Amygdala (tissue), 56 donors: ENCODE results near the gene SRRM2.

Source experiments
- DNase-seq, 56 donors: peaks; one replicate each; lab custom pipeline; 2025; lab: John Stamatoyannopoulos, UW

Gene SRRM2

DNA sequence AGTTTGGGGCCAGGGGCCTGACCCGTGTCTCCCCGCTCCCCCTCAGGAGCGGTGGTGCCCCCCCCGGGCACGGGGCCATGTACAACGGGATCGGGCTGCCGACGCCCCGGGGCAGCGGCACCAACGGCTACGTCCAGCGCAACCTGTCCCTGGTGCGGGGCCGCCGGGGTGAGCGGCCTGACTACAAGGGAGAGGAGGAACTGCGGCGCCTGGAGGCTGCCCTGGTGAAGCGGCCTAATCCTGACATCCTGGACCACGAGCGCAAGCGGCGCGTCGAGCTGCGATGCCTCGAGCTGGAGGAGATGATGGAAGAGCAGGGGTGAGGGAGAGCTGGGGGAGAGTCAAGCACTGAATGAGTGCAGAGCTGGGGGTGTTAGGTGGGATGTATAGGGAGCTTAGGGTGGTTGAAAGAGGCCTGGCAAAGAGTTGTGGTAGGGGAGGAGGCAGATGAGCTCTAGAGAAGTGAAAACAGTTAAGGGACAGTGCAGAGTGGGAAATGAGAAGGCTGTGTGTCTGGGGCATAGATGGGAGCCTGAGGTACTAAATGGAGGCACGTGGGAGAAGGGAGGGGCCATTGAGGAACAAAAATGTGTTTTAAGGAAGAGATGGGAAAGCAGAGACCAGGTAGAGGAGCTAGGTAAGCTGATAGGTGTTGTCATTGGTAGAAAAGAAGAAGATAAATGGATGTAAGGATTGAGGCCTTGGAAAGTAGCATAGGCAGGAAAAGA is 4.0 kb downstream of the SRRM2 start:
- DNase-seq, result no peak

DNA sequence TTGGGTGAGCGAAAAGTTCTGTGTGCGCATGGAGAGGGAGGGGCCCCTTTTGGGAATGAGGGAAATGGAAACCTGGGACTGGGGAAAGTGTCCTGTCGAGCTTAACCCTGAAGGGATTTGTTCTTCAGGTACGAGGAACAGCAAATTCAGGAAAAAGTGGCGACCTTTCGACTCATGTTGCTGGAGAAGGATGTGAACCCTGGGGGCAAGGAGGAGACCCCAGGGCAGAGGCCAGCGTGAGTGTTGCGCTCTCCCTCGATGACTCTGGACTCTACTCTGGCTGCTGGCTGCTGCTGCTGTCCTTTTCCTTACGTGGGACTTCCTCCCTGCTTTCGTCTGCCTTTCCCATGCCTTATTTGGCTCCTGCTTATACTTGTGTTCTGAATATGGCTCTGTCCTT is 4.9 kb downstream of the SRRM2 start:
- no peak for DNase-seq

DNA sequence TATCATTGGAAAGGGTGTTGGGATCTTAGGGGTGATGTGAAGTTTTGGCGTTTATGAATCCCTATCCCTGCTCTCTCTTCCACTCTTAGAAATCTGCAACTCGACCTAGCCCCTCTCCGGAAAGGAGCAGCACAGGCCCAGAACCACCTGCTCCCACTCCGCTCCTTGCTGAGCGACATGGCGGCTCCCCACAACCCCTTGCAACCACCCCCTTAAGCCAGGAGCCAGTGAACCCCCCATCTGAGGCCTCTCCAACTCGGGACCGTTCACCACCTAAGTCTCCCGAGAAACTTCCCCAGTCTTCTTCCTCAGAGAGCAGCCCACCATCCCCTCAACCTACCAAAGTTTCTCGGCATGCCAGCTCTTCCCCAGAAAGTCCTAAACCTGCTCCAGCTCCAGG is 9.0 kb downstream of the SRRM2 start:
- no peak for DNase-seq

DNA sequence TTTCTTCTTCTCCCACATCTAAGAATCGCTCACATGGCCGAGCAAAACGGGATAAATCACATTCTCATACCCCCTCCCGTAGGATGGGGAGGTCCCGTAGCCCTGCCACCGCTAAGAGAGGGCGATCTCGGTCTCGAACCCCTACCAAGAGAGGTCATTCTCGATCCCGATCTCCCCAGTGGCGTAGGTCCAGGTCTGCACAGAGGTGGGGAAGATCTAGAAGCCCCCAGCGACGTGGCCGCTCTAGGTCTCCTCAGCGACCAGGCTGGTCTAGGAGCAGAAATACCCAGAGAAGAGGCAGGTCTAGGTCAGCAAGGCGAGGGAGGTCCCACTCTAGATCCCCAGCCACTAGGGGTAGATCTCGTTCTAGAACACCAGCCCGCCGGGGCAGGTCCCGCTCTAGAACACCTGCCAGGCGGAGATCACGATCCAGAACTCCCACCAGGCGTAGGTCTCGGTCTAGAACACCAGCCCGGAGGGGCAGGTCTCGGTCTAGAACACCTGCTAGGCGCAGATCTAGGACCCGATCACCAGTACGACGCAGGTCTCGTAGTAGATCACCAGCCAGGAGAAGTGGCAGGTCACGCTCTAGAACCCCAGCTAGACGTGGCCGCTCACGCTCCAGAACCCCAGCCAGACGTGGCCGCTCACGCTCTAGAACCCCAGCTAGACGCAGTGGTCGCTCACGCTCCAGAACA is 9.6 kb downstream of the SRRM2 start:
- DNase-seq, result no peak

DNA sequence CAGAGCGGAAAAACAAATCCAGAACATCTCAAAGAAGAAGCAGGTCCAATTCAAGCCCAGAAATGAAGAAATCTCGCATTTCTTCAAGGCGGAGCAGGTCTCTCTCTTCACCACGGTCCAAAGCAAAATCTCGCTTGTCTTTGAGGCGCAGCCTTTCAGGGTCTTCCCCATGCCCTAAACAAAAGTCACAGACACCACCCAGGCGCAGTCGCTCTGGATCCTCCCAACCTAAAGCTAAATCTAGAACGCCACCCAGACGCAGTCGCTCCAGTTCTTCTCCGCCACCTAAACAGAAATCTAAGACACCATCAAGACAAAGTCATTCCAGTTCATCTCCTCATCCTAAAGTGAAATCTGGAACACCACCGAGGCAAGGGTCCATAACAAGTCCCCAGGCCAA is 10.3 kb downstream of the SRRM2 start:
- no peak for DNase-seq

DNA sequence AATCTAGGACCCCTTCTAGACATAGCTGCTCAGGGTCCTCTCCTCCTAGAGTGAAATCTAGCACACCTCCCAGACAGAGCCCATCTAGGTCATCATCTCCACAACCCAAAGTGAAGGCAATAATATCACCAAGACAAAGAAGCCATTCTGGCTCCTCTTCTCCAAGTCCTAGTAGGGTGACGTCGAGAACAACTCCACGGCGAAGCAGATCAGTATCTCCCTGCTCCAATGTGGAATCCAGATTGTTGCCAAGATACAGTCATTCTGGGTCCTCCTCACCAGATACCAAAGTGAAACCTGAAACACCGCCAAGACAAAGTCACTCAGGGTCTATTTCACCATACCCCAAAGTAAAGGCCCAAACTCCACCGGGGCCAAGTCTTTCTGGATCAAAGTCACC is 10.7 kb downstream of the SRRM2 start:
- no peak for DNase-seq

DNA sequence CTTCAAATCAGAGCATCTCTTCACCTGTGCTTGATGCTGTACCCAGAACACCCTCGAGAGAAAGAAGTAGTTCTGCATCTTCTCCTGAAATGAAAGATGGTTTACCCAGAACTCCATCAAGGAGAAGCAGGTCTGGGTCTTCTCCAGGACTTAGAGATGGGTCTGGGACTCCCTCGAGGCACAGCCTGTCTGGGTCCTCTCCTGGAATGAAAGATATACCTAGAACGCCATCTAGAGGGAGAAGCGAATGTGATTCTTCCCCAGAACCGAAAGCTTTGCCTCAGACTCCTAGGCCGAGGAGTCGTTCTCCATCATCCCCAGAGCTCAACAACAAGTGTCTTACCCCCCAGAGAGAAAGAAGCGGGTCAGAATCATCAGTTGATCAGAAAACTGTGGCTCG is 12.3 kb downstream of the SRRM2 start:
- DNase-seq, result no peak

DNA sequence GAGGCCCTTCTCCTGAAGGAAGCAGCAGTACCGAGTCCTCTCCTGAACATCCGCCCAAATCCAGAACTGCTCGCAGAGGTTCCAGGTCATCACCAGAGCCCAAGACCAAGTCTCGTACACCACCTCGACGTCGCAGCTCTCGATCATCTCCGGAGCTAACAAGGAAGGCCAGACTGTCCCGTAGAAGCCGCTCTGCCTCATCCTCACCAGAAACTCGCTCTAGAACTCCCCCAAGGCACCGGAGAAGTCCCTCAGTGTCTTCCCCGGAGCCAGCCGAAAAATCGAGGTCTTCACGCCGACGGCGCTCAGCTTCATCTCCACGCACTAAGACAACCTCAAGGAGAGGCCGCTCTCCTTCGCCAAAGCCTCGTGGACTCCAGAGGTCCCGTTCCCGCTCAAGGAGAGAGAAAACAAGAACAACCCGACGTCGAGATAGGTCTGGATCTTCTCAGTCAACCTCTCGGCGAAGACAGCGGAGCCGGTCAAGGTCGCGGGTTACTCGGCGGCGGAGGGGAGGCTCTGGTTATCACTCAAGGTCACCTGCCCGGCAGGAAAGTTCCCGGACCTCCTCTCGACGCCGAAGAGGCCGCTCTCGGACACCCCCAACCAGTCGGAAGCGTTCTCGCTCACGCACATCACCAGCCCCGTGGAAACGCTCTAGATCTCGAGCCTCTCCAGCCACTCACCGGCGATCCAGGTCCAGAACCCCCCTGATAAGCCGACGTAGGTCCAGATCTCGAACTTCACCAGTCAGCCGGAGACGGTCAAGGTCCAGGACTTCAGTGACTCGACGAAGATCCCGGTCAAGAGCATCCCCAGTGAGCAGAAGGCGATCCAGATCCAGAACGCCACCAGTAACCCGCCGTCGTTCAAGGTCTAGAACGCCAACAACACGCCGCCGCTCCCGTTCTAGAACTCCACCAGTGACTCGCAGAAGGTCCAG is 13.3 kb downstream of the SRRM2 start:
- no peak for DNase-seq

DNA sequence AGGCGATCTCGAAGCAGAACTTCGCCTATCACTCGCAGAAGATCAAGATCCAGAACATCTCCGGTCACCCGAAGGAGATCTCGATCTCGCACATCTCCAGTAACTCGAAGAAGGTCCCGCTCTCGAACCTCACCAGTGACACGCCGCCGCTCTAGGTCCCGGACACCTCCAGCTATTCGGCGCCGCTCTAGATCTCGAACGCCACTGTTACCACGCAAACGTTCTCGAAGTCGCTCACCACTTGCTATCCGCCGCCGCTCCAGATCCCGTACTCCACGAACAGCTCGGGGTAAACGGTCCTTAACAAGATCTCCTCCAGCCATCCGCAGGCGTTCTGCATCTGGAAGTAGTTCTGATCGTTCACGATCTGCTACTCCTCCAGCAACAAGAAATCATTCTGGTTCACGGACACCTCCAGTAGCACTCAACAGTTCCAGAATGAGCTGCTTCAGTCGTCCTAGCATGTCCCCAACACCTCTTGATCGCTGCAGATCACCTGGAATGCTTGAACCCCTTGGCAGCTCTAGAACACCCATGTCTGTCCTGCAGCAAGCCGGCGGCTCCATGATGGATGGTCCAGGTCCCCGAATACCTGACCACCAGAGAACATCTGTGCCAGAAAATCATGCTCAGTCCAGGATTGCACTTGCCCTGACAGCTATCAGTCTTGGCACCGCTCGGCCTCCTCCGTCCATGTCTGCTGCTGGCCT is 14.1 kb downstream of the SRRM2 start:
- DNase-seq, result no peak

DNA sequence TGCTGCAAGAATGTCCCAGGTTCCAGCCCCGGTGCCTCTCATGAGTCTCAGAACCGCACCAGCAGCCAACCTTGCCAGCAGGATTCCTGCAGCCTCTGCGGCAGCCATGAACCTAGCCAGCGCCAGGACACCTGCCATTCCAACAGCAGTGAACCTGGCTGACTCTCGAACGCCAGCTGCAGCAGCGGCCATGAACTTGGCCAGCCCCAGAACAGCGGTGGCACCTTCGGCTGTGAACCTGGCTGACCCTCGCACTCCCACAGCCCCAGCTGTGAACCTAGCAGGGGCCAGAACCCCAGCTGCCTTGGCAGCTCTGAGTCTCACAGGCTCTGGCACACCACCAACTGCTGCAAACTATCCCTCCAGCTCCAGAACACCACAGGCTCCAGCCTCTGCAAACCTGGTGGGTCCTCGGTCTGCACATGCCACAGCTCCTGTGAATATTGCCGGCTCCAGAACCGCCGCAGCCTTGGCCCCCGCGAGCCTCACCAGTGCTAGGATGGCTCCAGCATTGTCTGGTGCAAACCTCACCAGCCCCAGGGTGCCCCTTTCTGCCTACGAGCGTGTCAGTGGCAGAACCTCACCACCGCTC is 14.8 kb downstream of the SRRM2 start:
- DNase-seq, result no peak

DNA sequence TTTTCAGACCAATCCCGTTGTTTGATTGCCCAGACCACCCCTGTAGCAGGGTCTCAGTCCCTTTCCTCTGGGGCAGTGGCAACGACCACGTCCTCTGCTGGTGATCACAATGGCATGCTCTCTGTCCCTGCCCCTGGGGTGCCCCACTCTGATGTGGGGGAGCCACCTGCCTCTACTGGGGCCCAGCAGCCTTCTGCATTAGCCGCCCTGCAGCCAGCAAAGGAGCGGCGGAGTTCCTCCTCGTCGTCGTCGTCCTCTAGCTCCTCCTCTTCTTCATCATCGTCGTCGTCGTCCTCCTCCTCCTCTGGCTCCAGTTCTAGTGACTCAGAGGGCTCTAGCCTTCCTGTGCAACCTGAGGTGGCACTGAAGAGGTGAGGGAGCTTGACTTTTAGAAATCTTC is 15.5 kb downstream of the SRRM2 start:
- no peak for DNase-seq

DNA sequence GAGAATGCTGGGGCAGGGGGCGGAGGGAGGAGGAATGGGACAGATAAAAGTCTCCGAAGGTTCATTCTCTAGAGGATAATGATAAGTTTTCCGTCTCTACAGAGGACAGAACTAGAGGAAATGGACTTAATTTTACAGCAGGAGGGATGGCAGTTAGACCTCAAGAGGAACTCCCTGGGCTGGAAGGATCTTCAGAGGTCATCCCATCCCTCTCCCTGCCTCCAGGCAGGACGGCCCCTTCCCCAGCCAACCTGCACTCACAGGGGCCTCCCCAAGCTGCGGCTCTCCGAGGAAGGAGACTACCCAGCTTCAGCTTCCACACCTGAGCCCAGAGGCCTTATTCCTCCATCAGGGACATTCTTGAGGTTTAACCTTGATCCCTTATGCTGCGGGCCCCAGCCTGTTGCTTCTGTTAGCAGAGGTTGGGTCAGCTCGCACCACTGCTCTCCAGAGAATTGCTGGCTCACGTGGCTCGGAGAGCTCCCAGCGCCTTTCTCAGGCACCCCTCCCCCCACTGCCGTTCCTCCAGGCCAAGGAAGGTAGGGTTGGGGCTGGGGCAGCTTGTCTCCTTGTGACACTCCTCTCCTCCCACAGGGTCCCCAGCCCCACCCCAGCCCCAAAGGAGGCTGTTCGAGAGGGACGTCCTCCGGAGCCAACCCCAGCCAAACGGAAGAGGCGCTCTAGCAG is 16.1 kb downstream of the SRRM2 start:
- DNase-seq, result no peak

DNA sequence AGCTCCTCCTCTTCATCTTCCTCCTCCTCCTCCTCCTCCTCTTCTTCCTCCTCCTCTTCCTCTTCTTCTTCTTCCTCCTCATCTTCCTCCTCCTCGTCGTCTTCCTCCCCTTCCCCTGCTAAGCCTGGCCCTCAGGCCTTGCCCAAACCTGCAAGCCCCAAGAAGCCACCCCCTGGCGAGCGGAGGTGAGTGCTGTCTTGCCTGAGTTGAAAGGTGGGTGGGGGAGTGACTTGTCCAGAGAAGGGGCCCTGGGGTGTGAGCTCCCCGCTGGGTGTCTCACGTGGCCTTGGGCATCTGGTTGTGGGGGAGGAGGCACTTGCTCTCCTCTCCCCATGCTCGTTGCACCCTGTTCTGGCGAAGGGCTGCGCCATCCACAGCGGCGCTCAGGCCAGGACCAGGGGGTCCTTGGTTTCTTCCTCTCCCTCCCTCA is 16.7 kb downstream of the SRRM2 start:
- no peak for DNase-seq

DNA sequence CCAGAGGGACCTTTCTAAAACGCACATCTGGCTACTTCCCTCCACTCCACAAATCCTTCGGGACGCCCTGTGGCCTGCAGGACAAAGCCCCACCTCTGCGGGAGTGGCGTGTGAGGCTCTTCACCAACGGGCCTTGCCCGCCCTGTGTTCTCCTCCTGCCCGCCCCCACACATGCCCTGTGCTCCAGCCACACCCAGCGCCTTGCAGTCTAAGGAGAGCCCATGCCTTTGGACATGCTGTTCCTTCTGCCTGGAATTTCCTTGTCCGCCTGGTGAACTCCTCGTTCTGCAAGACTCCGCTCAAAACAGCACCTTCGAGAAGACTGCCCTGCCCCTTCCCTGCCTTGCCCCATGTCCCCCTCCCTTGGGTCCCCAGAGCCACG is 17.2 kb downstream of the SRRM2 start:
- no peak for DNase-seq

DNA sequence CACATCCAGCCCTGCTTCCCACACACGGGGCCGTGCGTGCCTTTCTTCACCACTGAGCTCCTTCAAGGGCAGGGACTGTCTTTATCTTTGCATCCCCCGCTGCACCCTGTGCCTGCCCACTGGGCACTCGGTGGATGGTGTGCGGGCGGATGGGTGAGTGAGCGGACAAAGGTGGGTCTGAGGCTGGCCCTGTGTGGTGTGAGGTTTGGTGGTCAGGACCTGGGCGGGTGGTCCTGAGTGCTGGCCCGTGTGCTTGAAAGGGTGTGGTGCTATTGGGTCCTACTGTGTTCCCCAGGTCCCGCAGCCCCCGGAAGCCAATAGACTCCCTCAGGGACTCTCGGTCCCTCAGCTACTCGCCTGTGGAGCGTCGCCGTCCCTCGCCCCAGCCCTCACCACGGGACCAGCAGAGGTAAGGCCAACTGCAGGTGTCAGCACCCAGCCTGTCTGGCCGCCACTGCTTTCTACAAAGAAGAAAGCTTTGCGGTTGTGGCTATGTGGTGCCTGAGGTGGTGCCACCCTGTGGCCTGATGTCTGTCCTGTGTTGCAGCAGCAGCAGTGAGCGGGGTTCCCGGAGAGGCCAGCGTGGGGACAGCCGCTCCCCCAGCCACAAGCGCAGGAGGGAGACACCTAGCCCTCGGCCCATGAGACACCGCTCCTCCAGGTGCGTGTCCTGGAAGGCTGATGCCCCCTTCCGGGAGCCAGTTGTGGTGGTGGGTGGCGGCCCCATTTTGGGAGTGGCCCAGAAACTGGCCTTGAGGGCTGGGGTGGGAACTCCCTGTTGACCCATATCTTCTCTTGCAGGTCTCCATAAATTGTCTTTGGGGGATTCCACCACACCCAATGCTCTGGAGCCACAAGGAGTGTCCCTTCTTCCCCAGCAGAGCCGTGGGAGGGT is 17.9 kb downstream of the SRRM2 start:
- no peak for DNase-seq

DNA sequence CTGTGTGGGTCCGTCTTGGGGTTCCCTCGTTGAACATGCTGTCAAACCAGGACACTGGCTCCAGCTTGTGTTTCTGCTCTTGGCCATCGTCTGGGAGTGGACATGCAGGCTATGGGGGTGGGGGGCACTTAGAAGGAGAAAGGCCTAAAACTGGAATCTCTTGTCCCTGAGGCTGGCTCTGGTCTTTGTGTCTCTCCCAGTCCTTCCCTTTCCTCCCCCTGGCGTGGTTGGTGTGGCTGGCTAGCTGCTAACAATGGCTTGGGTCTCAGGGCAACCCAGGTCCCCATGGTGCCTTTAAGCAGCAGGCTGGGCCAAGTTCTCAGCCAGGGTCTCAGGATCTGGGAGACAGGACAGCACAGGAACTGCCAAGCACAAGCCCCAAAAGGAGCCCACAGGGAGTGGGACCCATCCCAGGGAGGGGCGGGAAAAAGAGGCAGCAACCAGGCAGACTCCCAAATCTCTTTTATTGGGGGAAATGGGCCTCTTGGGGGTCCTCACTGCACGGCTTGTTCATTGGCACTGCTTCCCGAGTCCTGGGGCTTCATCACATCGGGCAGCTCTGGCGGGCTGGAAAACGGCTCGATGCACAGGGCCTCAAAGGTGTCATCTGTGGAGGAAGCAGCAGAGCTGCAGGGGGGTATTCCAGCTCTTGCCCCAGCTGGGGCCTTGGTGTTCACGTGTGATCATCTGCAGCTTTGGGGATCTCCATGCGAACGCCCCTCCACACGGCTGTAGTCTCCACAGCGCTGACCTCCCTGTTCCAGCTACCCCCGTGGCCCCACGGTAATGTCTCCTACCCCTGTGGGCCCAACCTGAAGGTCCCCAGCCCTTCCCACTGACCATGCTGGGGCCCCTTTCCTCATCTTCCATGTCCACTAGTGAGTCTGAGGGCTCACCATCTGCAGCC is 19.3 kb downstream of the SRRM2 start:
- DNase-seq, result no peak

DNA sequence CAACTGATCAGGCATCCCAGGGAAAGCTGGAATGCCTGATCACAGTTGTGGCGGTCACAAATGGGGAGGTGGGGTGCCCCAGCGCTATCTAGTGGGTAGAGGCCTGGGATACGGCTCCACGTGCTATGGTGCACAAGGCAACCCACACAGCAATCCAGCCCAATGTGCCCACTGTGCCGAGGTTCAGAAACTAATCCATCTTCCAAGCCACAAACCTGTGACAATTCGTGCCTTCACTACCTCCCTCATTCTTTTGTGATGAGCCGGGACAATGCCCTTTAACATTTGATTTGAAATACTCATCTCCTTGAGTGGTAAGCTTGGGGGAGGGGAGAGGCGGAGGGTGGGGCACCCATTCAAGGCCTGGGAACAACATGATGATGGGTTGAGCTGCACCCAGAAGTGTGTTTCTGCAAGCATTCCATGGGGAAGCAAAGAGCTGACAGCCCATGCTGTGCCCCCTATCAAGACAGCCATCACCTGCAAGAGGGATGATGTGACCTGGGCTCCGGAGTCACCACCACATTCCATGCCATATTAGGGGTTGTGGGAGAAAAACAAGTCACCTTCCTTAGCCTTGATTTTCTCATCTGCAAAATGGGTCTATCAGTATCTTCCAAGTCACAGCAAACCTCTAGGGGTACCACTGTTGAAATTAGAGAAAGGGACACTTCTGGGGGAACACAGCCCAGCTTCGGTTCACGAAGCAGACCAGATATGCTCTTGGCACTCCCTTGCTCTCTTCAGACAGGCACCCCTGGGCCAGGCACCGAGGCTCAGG is 20.9 kb downstream of the SRRM2 start:
- no peak for DNase-seq
